T-cell (primary cell): ENCODE measurements around the gene TSPEAR. TPM values are rescaled to one million over a fixed set of nuclear protein-coding genes. Genes with fewer than 3 reads are reported as not detected.
A peak's percentile ranks its signal among the peaks of the same experiment; 100 is the strongest.

ENCODE experiments used
- ATAC-seq, 4 experiments: fragments of 200-7000 bp in 3 of 4; fragments of 150-1000 bp in 1 of 4; cut with Tn5 transposase; replicated peaks in 1 of 4; 1 replicate in 3 of 4; 2 replicates in 1 of 4; pipeline ENCODE4 v1.10.0; 2021; ENCODE audit warnings: moderate library complexity in 3 of 4, mild to moderate bottlenecking in 2 of 4, moderate number of reproducible peaks in 1 of 4
- CTCF ChIA-PET, 2 donors: fragments of 300-600 bp; sonication (Branson Sonifier 250); formaldehyde crosslinking; loops; one replicate each; lab custom pipeline; 2022; ENCODE audit warnings: antibody characterized with exemption in 2 of 2; lab: Charles Lee
- POLR2A ChIA-PET, 2 donors: fragments of 300-600 bp; sonication (Branson Sonifier 250); formaldehyde crosslinking; loops; one replicate each; lab custom pipeline; 2022; ENCODE audit warnings: antibody characterized with exemption in 2 of 2; lab: Charles Lee
- DNase-seq, 35 experiments: peaks; one replicate each; pipeline versions ENCODE4 v3.0.0 to v3.0.0-alpha.2; 2013 to 2023
- H3K27ac ChIP-seq: one replicate; pipeline ENCODE4 v1.5.1; 2013; ENCODE audit warnings: low read length
- H3K27me3 ChIP-seq, 2 experiments: replicated peaks in 1 of 2; 1 replicate in 1 of 2; 2 replicates in 1 of 2; pipeline versions ENCODE4 v1.6.1 to v1.7.0; 2013; ENCODE audit warnings: low read length in 1 of 2, mixed read lengths in 1 of 2; ENCODE audit not compliant: control insufficient read depth in 2 of 2, insufficient read depth in 2 of 2; ENCODE audit errors: extremely low read depth in 1 of 2
- H3K36me3 ChIP-seq, 2 donors: 1 replicate in 1 of 2; 2 replicates in 1 of 2; pipeline versions ENCODE4 v1.6.1 to v1.7.0; 2013; ENCODE audit warnings: low read length in 1 of 2; ENCODE audit not compliant: control insufficient read depth in 2 of 2, insufficient read depth in 1 of 2; ENCODE audit errors: extremely low read depth in 1 of 2
- H3K4me1 ChIP-seq, 2 experiments: 1 replicate in 1 of 2; 2 replicates in 1 of 2; pipeline versions ENCODE4 v1.6.1 to v1.7.0; 2013; ENCODE audit warnings: low read length in 2 of 2, mixed read lengths in 1 of 2; ENCODE audit not compliant: insufficient read depth in 2 of 2, control insufficient read depth in 1 of 2; ENCODE audit errors: extremely low read depth in 1 of 2
- H3K4me3 ChIP-seq, 2 donors: 1 replicate in 1 of 2; 2 replicates in 1 of 2; pipeline versions ENCODE4 v1.5.1 to v1.7.0; 2013; ENCODE audit warnings: mild to moderate bottlenecking in 2 of 2, low read length in 1 of 2, moderate library complexity in 1 of 2; ENCODE audit not compliant: control insufficient read depth in 1 of 2; ENCODE audit errors: extremely low read depth in 1 of 2
- H3K9me3 ChIP-seq: 2 replicates; pipeline ENCODE4 v1.7.0; 2013
- H3K27ac Mint-ChIP-seq, 2 donors: one replicate each; pipeline ENCODE4 v1.8.0; 2020 to 2021; ENCODE audit warnings: mild to moderate bottlenecking in 2 of 2, mixed read lengths in 2 of 2
- H3K27me3 Mint-ChIP-seq, 2 donors: one replicate each; pipeline ENCODE4 v1.8.0; 2021 to 2022; ENCODE audit warnings: mixed read lengths in 2 of 2
- H3K36me3 Mint-ChIP-seq: one replicate; pipeline ENCODE4 v1.8.0; 2021; ENCODE audit warnings: mixed read lengths
- H3K4me1 Mint-ChIP-seq, 3 donors: one replicate each; pipeline ENCODE4 v1.8.0; 2020 to 2022; ENCODE audit warnings: mixed read lengths in 3 of 3, mild to moderate bottlenecking in 1 of 3
- H3K4me3 Mint-ChIP-seq, 3 donors: one replicate each; pipeline ENCODE4 v1.8.0; 2020 to 2022; ENCODE audit warnings: mild to moderate bottlenecking in 3 of 3, mixed read lengths in 3 of 3, moderate library complexity in 3 of 3
- H3K9me3 Mint-ChIP-seq, 3 donors: one replicate each; pipeline ENCODE4 v1.8.0; 2020 to 2022; ENCODE audit warnings: mixed read lengths in 3 of 3
- WGBS: methylation state at CpG from one replicate; pipeline ENCODE4 v1.1.5; 2013; ENCODE audit warnings: missing lambda C conversion rate; ENCODE audit not compliant: insufficient coverage; 5-methylcytosine and 5-hydroxymethylcytosine counted together
- total RNA-seq, 35 experiments: library from RNA in 6 of 35; stranded (reverse) in 6 of 35; fragments of 120-200 nt in 1 of 35; gene quantifications; one replicate each; pipeline versions ENCODE4 v1.2.1 to v1.2.4 and lab custom pipeline; 2013 to 2026

The TSPEAR gene
- total RNA-seq, 5 donors from 2014 or later (not counting 1 experiment from before 2014, with no cell fraction given): not detected

DNA sequence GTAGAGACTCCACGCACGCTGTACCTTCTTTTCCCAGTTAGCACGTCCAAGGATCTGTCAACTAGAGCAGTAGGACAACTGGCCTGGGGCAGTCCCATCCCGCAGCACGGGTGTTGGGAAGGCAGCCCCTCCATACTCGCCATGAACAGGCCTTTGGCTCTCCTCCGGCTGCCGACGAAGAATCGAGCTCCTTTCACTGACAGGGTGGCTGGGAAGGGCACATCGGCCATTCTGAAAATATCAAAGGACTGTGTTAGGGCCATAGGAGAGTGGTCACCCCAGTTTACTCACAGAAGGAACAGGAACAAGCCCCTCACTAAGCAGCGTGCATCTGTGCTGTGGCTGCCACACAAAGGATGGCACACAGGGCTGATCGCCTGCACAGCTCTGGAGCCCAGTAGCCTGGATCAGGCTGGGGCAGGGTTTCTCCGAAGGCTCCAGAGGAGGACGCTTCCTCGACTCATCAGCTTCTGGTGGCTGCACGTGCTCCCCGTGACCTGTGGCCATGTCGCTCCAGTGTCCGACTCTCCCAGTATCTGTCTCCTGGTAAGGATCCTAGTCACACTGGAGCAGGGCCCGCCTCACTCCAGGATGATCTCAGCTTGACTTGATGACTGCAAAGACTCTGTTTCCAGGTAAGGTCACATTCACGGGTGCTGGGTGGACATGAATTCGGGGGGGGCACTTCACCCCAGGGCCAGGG, 180.3 kb downstream of the TSPEAR start:
- Mint-ChIP-seq H3K36me3 (no peaks in the 10 kb centered on the region), H3K9me3 (no peaks in the 10 kb centered on the region), H3K27me3 (peaks cover 0 to 4% of the 10 kb centered on the region in 2 donors), H3K4me3 (no peak overlapping the region), H3K27ac (no peak overlapping the region), H3K4me1 (no peaks in the 10 kb centered on the region)
- Histone ChIP-seq H3K4me3 (no peak overlapping the region), H3K27ac (no peak overlapping the region), H3K27me3 (peaks cover 0 to 24% of the 10 kb centered on the region in 2 experiments), H3K36me3 (no peaks in the 10 kb centered on the region), H3K4me1 (no peaks in the 10 kb centered on the region), H3K9me3 (no peaks in the 10 kb centered on the region)
- DNase-seq: no peak
- ChIA-PET CTCF (no interaction called here), POLR2A (no interaction called here)
- no peak for ATAC-seq
- 90% methylated on average over 21 of the region's 23 CpGs for WGBS

DNA sequence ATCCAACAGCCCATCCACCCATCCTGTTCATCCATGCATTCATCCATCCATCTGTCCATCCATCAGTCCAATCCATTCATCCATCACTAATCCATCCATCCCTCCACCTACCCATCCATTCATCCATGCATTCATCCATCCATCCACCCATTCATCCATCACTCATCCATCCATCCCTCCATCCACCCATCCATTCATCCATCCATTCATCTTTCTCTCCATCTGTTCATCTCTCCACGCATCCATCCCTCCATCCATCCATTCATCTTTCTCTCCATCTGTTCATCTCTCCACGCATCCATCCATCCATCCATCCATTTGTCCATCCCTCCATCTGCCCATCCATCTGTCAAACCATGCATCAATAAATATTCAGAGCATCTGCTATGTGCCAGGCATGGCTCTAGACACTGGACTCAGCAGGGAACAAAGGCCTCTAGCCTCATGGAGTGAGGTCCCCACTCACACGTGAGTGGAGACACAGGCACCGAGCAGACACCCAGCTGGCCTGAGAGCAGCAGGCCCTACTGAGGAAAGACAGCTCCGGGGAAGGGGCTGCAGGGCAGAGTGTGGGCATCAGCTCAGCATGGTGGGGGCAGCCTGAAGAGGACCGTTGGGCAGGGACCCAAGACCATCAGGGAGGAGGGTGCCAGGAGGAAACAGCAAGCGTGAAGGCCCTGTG, 181.0 kb downstream of the TSPEAR start:
- Mint-ChIP-seq H3K27me3 (peaks cover 0 to 4% of the 10 kb centered on the region in 2 donors), H3K4me3 (no peak overlapping the region), H3K9me3 (no peaks in the 10 kb centered on the region), H3K36me3 (no peaks in the 10 kb centered on the region), H3K4me1 (no peaks in the 10 kb centered on the region), H3K27ac (no peak overlapping the region)
- peaks cover 0 to 24% of the 10 kb centered on the region in 2 experiments for H3K27me3 ChIP-seq
- DNase-seq: no peak
- no peaks in the 10 kb centered on the region for H3K36me3 ChIP-seq
- ATAC-seq: no peak
- POLR2A ChIA-PET: no interaction called here
- H3K4me1 ChIP-seq: no peaks in the 10 kb centered on the region
- no peaks in the 10 kb centered on the region for H3K9me3 ChIP-seq
- no peak overlapping the region for H3K27ac ChIP-seq
- no peak overlapping the region for H3K4me3 ChIP-seq
- CTCF ChIA-PET: no interaction called here
- WGBS: 79% methylated on average over 7 of the region's 7 CpGs

DNA sequence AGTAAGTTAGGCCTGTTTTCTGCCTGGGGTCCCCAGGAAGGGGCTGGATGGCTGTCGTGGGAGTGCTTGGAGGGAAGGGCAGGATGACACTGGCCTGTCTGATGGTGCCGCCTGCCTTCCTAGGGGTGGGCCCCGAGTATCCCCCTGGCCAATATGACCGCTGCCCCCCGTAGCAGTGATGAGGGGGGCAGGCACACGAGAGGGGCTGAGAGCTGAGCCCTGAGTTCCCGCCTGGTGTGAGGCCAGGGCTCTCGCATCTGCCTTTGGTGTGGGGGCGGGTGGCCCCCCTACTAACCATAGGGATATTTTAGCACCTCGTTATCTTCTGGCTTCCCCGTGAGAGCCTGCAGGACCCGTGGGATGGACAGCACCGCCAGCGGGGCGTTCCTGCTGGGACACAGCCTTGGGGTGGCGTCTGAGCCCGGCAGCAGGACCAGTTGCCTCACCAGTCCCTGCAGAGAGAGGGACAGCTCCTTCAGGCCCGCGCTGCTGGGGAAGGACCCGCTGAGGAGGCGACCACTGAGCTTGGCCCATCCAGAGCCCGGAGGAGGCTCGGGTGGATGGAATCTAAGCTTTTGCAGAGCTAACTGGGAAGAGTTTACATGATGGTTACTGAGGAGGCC, 181.8 kb downstream of the TSPEAR start:
- H3K36me3 Mint-ChIP-seq: no peaks in the 10 kb centered on the region
- ChIA-PET POLR2A (no interaction called here), CTCF (no interaction called here)
- 82% methylated on average over 21 of the region's 23 CpGs for WGBS
- H3K4me3 Mint-ChIP-seq: no peak overlapping the region
- Histone ChIP-seq H3K4me1 (no peaks in the 10 kb centered on the region), H3K9me3 (no peaks in the 10 kb centered on the region), H3K4me3 (no peak overlapping the region), H3K27ac (no peak overlapping the region), H3K36me3 (no peaks in the 10 kb centered on the region), H3K27me3 (peaks cover 0 to 24% of the 10 kb centered on the region in 2 experiments)
- no peak for DNase-seq
- no peaks in the 10 kb centered on the region for H3K9me3 Mint-ChIP-seq
- peaks cover 0 to 4% of the 10 kb centered on the region in 2 donors for H3K27me3 Mint-ChIP-seq
- no peak for ATAC-seq
- no peak overlapping the region for H3K27ac Mint-ChIP-seq
- H3K4me1 Mint-ChIP-seq: no peaks in the 10 kb centered on the region

DNA sequence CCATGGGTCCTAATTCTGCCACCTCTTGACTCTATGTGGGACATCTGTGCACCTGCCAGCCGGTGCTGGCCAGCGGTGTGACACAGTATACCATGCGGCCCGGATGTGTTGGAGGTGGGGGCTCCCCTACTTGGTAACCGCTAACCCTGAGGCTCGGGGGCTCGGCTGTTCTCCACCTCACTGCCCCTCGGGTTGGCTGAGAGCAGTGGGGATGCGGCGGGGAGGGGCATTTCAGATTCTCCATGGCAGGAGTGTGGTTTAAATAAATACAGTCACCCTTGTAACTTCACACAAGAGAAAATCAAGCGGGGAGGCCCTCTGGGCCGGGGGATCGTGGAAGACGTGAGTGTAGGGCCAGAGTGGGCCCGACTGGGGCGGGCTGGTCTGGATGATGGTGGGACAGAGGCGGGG, 182.4 kb downstream of the TSPEAR start:
- no peak overlapping the region for H3K4me3 ChIP-seq
- ChIA-PET POLR2A (no interaction called here), CTCF (no interaction called here)
- WGBS: 93% methylated on average over 12 of the region's 17 CpGs
- no peak overlapping the region for H3K27ac ChIP-seq
- Mint-ChIP-seq H3K4me1 (no peaks in the 10 kb centered on the region), H3K9me3 (no peaks in the 10 kb centered on the region), H3K27me3 (peaks cover 0 to 4% of the 10 kb centered on the region in 2 donors), H3K27ac (no peak overlapping the region), H3K36me3 (no peaks in the 10 kb centered on the region), H3K4me3 (no peak overlapping the region)
- H3K4me1 ChIP-seq: no peaks in the 10 kb centered on the region
- no peaks in the 10 kb centered on the region for H3K36me3 ChIP-seq
- no peaks in the 10 kb centered on the region for H3K9me3 ChIP-seq
- ATAC-seq: no peak
- peaks cover 0 to 24% of the 10 kb centered on the region in 2 experiments for H3K27me3 ChIP-seq
- DNase-seq: peak in 1 of 35 experiments; percentile 1

DNA sequence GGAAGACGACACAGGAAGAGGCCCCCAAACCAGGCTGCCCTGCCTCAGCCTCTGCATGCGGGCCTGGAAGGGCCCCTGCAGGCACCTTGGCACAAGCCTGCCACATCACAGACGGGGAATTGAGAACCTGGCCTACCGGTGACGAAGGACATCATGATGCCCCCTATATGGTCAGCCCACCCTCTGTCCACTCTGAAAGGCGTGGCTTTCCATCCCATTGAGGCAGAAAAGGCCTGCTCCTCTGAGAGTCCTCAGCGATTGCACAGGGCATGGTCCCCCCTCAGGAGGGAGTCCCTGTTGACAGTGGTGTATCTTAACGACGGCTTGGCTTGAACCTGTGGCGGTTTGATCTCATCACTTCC, 182.8 kb downstream of the TSPEAR start:
- peaks cover 0 to 24% of the 10 kb centered on the region in 2 experiments for H3K27me3 ChIP-seq
- Mint-ChIP-seq H3K9me3 (no peaks in the 10 kb centered on the region), H3K36me3 (no peaks in the 10 kb centered on the region), H3K27me3 (peaks cover 0 to 4% of the 10 kb centered on the region in 2 donors), H3K4me1 (no peaks in the 10 kb centered on the region), H3K27ac (no peak overlapping the region), H3K4me3 (no peak overlapping the region)
- no peak overlapping the region for H3K27ac ChIP-seq
- CTCF ChIA-PET: no interaction called here
- no peak for DNase-seq
- H3K36me3 ChIP-seq: no peaks in the 10 kb centered on the region
- no peak for ATAC-seq
- no peaks in the 10 kb centered on the region for H3K4me1 ChIP-seq
- H3K4me3 ChIP-seq: no peak overlapping the region
- H3K9me3 ChIP-seq: no peaks in the 10 kb centered on the region
- 78% methylated on average over 8 of the region's 10 CpGs for WGBS
- POLR2A ChIA-PET: no interaction called here

DNA sequence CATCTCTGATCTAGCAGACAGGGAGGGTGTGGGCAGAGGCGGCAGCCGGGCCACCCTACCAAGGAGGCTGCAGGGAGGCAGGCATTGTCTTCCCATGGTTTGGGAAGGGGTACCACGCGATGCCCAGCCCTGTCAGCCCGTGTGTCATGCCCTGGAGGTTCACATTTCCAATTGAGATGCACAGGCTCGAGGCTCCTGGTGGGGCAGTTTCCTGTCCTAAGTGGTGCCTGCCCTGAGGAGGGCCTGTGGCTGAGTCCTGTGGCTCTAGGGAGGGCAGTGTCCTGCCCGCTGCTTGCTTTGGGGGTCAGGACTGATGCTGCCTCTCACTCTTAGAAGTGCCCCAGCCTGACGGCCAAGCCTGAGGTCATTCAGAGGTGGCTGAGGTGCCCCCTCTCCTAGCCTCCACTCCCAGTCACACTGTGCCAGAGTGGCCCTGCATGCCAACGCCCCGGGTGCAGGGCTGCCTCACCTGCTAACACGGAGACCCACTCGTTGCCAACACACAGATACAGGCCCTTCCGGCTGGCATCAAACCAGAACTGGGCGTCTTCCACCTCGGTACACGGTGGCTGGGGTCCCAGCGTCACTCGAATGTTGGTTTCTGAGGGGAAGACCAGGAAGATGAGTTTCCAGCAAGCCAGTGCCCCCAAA, 183.3 kb downstream of the TSPEAR start:
- peaks cover 0 to 22% of the 10 kb centered on the region in 2 experiments for H3K27me3 ChIP-seq
- Mint-ChIP-seq H3K36me3 (no peaks in the 10 kb centered on the region), H3K4me3 (no peak overlapping the region), H3K4me1 (no peaks in the 10 kb centered on the region), H3K27ac (no peak overlapping the region), H3K9me3 (no peaks in the 10 kb centered on the region), H3K27me3 (peaks cover 0 to 4% of the 10 kb centered on the region in 2 donors)
- ATAC-seq (no peak), DNase-seq (no peak)
- POLR2A ChIA-PET: no interaction called here
- H3K27ac ChIP-seq: no peak overlapping the region
- 85% methylated on average over 16 of the region's 18 CpGs for WGBS
- H3K4me1 ChIP-seq: no peaks in the 10 kb centered on the region
- CTCF ChIA-PET: no interaction called here
- no peaks in the 10 kb centered on the region for H3K36me3 ChIP-seq
- no peaks in the 10 kb centered on the region for H3K9me3 ChIP-seq
- no peak overlapping the region for H3K4me3 ChIP-seq
